Thoracic aorta (tissue), 2 donors: ENCODE data around the gene SLC50A1. TPM values are rescaled to one million over a fixed set of nuclear protein-coding genes. Genes with fewer than 3 reads are reported as not detected.
A peak's percentile ranks its signal among the peaks of the same experiment; 100 is the strongest.

Experiments
- ATAC-seq: fragments of 150-250 bp; one replicate; pipeline ENCODE4 v1.8.0; 2017; ENCODE audit warnings: low read depth; ENCODE audit not compliant: insufficient number of reproducible peaks, low FRiP score
- DNase-seq: peaks from one replicate; pipeline ENCODE4 v3.0.0-alpha.2; 2020; ENCODE audit warnings: low spot score
- H3K27ac ChIP-seq, 2 donors: fragments of 200-600 bp; sonication (generic); 1 replicate in 1 of 2; 2 replicates in 1 of 2; pipeline ENCODE4 v1.5.1; 2016; ENCODE audit warnings: mild to moderate bottlenecking in 2 of 2, moderate library complexity in 2 of 2
- H3K27me3 ChIP-seq: fragments of 200-600 bp; sonication (generic); replicated peaks from 2 replicates; pipeline ENCODE4 v1.6.0; 2016; ENCODE audit warnings: mild to moderate bottlenecking; ENCODE audit not compliant: insufficient read depth
- H3K36me3 ChIP-seq: fragments of 200-600 bp; sonication (generic); one replicate; pipeline ENCODE4 v1.5.1; 2016
- H3K4me1 ChIP-seq, 2 donors: fragments of 200-600 bp; sonication (generic); 1 replicate in 1 of 2; 2 replicates in 1 of 2; pipeline versions ENCODE4 v1.5.1 to v1.6.0; 2016; ENCODE audit warnings: low read depth in 2 of 2, mild to moderate bottlenecking in 1 of 2; ENCODE audit not compliant: control insufficient read depth in 1 of 2
- H3K4me3 ChIP-seq: fragments of 200-600 bp; sonication (generic); 2 replicates; pipeline ENCODE4 v1.5.1; 2016; ENCODE audit warnings: mild to moderate bottlenecking
- H3K9me3 ChIP-seq: fragments of 200-600 bp; sonication (generic); 2 replicates; pipeline ENCODE4 v1.5.1; 2016
- CTCF ChIP-seq: fragments of 200-600 bp; sonication (generic); IDR thresholded peaks from one replicate; pipeline ENCODE4 v1.5.1; 2019; ENCODE audit warnings: antibody characterized with exemption
- total RNA-seq, 2 donors: library from RNA; depleted of rRNA; stranded (reverse); fragments of >200 nt; gene quantifications; one replicate each; pipeline versions ENCODE4 v1.1.0 to v1.2.3, GENCODE V29; 2016

SLC50A1 gene
- total RNA-seq, 2 donors from 2014 or later, result 13.0 to 22.2 TPM

- ATAC-seq (peak; percentile 16), DNase-seq (no peak)
- no peak for TF ChIP-seq CTCF
- Histone ChIP-seq H3K4me1 (peaks cover 17 to 43% of the 10 kb centered on the region in 2 donors), H3K4me3 (peak within 1 kb of the TSS; percentile 80), H3K9me3 (no peaks in the 10 kb centered on the region), H3K36me3 (no peaks in the 10 kb centered on the region), H3K27ac (peak within 1 kb of the TSS in 1 of 2 donors; percentile 37), H3K27me3 (no peaks in the 10 kb centered on the region)
Observed at GRCh38 chr1:155127105-155127966, 8.3 kb upstream of the SLC50A1 start, which contains the start of gene EFNA1. Gene EFNA1, plus strand, starts transcription at chr1:155127876. Its CDS starts 102 bp downstream, at chr1:155127978.

GRCh38 chr1:155127967-155128754 lies 7.5 kb upstream of the SLC50A1 start:
- ATAC-seq, result no peak
- H3K27ac ChIP-seq, result peak overlapping the region in 1 of 2 donors; percentile 37

GRCh38 chr1:155128755-155129473 lies 6.7 kb upstream of the SLC50A1 start:
- peaks cover 17 to 43% of the 10 kb centered on the region in 2 donors for H3K4me1 ChIP-seq

More at GRCh38 chr1:155127967-155128754, 7.5 kb upstream of the SLC50A1 start:
- Histone ChIP-seq H3K4me3 (peak overlapping the region; percentile 80), H3K9me3 (no peaks in the 10 kb centered on the region), H3K36me3 (no peaks in the 10 kb centered on the region), H3K4me1 (peaks cover 17 to 43% of the 10 kb centered on the region in 2 donors), H3K27me3 (no peaks in the 10 kb centered on the region)
- TF ChIP-seq CTCF, result no peak
- DNase-seq, result no peak

GRCh38 chr1:155130272-155131006 lies 5.2 kb upstream of the SLC50A1 start:
- no peak for DNase-seq
- peak overlapping the region; percentile 80 for H3K4me3 ChIP-seq
- no peak for TF ChIP-seq CTCF
- peaks cover 24 to 53% of the 10 kb centered on the region in 2 donors for H3K4me1 ChIP-seq
- H3K9me3 ChIP-seq, result no peaks in the 10 kb centered on the region
- H3K27ac ChIP-seq, result peak overlapping the region in 1 of 2 donors; percentile 5
- ATAC-seq, result no peak
- no peaks in the 10 kb centered on the region for H3K36me3 ChIP-seq
- no peaks in the 10 kb centered on the region for H3K27me3 ChIP-seq

More at GRCh38 chr1:155128755-155129473, 6.7 kb upstream of the SLC50A1 start:
- ATAC-seq (no peak), DNase-seq (no peak)
- Histone ChIP-seq H3K4me3 (peak overlapping the region; percentile 80), H3K27ac (no peak overlapping the region), H3K36me3 (no peaks in the 10 kb centered on the region), H3K27me3 (no peaks in the 10 kb centered on the region), H3K9me3 (no peaks in the 10 kb centered on the region)
- TF ChIP-seq CTCF, result no peak
